SK-N-SH treated with all-trans-retinoic acid at 6 μM for 48 hours (cell line): Measurements from ENCODE around the gene POP4.

ENCODE experiments used
- ATAC-seq: fragments of 200-7000 bp; cut with Tn5 transposase; 3 replicates; pipeline ENCODE4 v1.9.1; 2020; ENCODE audit warnings: mild to moderate bottlenecking, moderate library complexity
- ARNTL ChIP-seq: fragments of 450-650 bp; formaldehyde crosslinking; IDR thresholded peaks from 2 replicates; pipeline ENCODE4 v1.5.0; 2020; ENCODE audit warnings: low read depth, mild to moderate bottlenecking, moderate library complexity, borderline replicate concordance
- BACH2 ChIP-seq: fragments of 250-450 bp; sonication (Bioruptor Pico); IDR thresholded peaks from 2 replicates; pipeline ENCODE4 v1.9.0; 2021; ENCODE audit warnings: mild to moderate bottlenecking, borderline replicate concordance
- CSDC2 ChIP-seq: fragments of 250-450 bp; sonication (Bioruptor Pico); IDR thresholded peaks from 2 replicates; pipeline ENCODE4 v1.5.0; 2020; ENCODE audit warnings: mild to moderate bottlenecking, moderate library complexity
- ESRRG ChIP-seq: fragments of 250-450 bp; sonication (Bioruptor Pico); IDR thresholded peaks from 2 replicates; pipeline ENCODE4 v1.6.1; 2021; ENCODE audit warnings: mild to moderate bottlenecking
- GLIS3 ChIP-seq: fragments of 250-450 bp; sonication (Bioruptor Pico); IDR thresholded peaks from 2 replicates; pipeline ENCODE4 v1.5.0; 2020; ENCODE audit warnings: mild to moderate bottlenecking, moderate library complexity
- ISL1 ChIP-seq: fragments of 250-450 bp; sonication (Bioruptor Pico); IDR thresholded peaks from 2 replicates; pipeline ENCODE4 v2.1.2; 2022; ENCODE audit warnings: mild to moderate bottlenecking, moderate library complexity
- OSR1 ChIP-seq: fragments of 250-450 bp; sonication (Bioruptor Pico); IDR thresholded peaks from 2 replicates; pipeline ENCODE4 v1.8.0; 2022; ENCODE audit warnings: moderate library complexity, mild to moderate bottlenecking, inconsistent platforms
- PPARA ChIP-seq: fragments of 250-450 bp; sonication (Bioruptor Pico); IDR thresholded peaks from 2 replicates; pipeline ENCODE4 v1.5.0; 2020; ENCODE audit warnings: mild to moderate bottlenecking, borderline replicate concordance
- RARB ChIP-seq: fragments of 250-450 bp; sonication (Bioruptor Pico); IDR thresholded peaks from 2 replicates; pipeline ENCODE4 v1.8.0; 2021; ENCODE audit warnings: mild to moderate bottlenecking, moderate library complexity
- SNAI2 ChIP-seq: fragments of 250-450 bp; sonication (Bioruptor Pico); IDR thresholded peaks from 2 replicates; pipeline ENCODE4 v1.5.0; 2020; ENCODE audit warnings: mild to moderate bottlenecking, moderate library complexity
- TCF4 ChIP-seq: fragments of 250-450 bp; sonication (Bioruptor Pico); IDR thresholded peaks from 2 replicates; pipeline ENCODE4 v1.8.0; 2021; ENCODE audit warnings: mild to moderate bottlenecking, moderate library complexity, borderline replicate concordance
- TOX ChIP-seq: fragments of 250-450 bp; sonication (Bioruptor Pico); IDR thresholded peaks from 2 replicates; pipeline ENCODE4 v1.8.0; 2021; ENCODE audit warnings: mild to moderate bottlenecking, moderate library complexity, borderline replicate concordance
- ZC3H10 ChIP-seq: fragments of 250-450 bp; sonication (Bioruptor Pico); IDR thresholded peaks from 2 replicates; pipeline ENCODE4 v1.5.1; 2021; ENCODE audit warnings: mild to moderate bottlenecking, moderate library complexity
- ZFP3 ChIP-seq: fragments of 250-450 bp; sonication (Bioruptor Pico); IDR thresholded peaks from 2 replicates; pipeline ENCODE4 v1.5.0; 2020; ENCODE audit warnings: mild to moderate bottlenecking, moderate library complexity
- ZFP30 ChIP-seq: fragments of 450-650 bp; formaldehyde crosslinking; IDR thresholded peaks from 2 replicates; pipeline ENCODE4 v1.5.0; 2022; ENCODE audit warnings: mild to moderate bottlenecking, moderate library complexity
- ZNF565 ChIP-seq: fragments of 450-650 bp; formaldehyde crosslinking; conservative IDR thresholded peaks from 2 replicates; pipeline ENCODE4 v1.5.0; 2020; ENCODE audit warnings: low read depth, mild to moderate bottlenecking, moderate library complexity
- ZNF70 ChIP-seq: fragments of 450-650 bp; formaldehyde crosslinking; IDR thresholded peaks from 2 replicates; pipeline ENCODE4 v1.5.0; 2020; ENCODE audit warnings: mild to moderate bottlenecking, moderate library complexity
- ZNF8 ChIP-seq: fragments of 450-650 bp; formaldehyde crosslinking; IDR thresholded peaks from 2 replicates; pipeline ENCODE4 v1.5.0; 2020; ENCODE audit warnings: mild to moderate bottlenecking, moderate library complexity
- TF ChIP-seq, protein P1 (sequence below): fragments of 250-450 bp; sonication (Bioruptor Pico); IDR thresholded peaks from 2 replicates; pipeline ENCODE4 v1.5.0; 2020; ENCODE audit warnings: mild to moderate bottlenecking, moderate library complexity
- TF ChIP-seq, protein P2 (sequence below): fragments of 250-450 bp; sonication (Bioruptor Pico); IDR thresholded peaks from 2 replicates; pipeline ENCODE4 v1.5.1; 2020; ENCODE audit warnings: low read depth, mild to moderate bottlenecking, moderate library complexity
- TF ChIP-seq, protein P3 (sequence below): fragments of 250-450 bp; sonication (Bioruptor Pico); IDR thresholded peaks from 2 replicates; pipeline ENCODE4 v1.8.0; 2020; ENCODE audit warnings: mild to moderate bottlenecking, moderate library complexity, borderline replicate concordance
- TF ChIP-seq, protein P4 (sequence below): fragments of 250-450 bp; sonication (Bioruptor Pico); IDR thresholded peaks from 2 replicates; pipeline ENCODE4 v1.5.1; 2021; ENCODE audit warnings: mild to moderate bottlenecking, moderate library complexity

Gene POP4

DNA sequence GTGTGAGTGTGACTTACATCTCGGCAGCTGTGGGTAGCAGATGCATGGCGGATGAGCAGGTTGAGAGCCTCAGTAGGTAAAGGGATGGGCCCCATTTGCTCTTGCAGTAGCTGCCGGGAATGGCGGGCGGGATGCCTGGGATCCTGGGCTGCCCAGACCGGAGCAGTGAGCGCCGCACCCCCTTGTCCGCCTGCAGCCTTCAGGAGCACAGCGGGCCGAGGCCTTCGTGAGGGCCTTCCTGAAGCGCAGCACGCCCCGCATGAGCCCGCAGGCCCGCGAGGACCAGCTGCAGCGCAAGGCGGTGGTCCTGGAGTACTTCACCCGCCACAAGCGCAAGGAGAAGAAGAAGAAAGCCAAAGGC is 4.1 kb downstream of the POP4 start:
- TF ChIP-seq, protein P1, sequence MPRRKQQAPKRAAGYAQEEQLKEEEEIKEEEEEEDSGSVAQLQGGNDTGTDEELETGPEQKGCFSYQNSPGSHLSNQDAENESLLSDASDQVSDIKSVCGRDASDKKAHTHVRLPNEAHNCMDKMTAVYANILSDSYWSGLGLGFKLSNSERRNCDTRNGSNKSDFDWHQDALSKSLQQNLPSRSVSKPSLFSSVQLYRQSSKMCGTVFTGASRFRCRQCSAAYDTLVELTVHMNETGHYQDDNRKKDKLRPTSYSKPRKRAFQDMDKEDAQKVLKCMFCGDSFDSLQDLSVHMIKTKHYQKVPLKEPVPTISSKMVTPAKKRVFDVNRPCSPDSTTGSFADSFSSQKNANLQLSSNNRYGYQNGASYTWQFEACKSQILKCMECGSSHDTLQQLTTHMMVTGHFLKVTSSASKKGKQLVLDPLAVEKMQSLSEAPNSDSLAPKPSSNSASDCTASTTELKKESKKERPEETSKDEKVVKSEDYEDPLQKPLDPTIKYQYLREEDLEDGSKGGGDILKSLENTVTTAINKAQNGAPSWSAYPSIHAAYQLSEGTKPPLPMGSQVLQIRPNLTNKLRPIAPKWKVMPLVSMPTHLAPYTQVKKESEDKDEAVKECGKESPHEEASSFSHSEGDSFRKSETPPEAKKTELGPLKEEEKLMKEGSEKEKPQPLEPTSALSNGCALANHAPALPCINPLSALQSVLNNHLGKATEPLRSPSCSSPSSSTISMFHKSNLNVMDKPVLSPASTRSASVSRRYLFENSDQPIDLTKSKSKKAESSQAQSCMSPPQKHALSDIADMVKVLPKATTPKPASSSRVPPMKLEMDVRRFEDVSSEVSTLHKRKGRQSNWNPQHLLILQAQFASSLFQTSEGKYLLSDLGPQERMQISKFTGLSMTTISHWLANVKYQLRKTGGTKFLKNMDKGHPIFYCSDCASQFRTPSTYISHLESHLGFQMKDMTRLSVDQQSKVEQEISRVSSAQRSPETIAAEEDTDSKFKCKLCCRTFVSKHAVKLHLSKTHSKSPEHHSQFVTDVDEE (CRISPR knock-in tag) = no peak
- TF ChIP-seq, protein P2, sequence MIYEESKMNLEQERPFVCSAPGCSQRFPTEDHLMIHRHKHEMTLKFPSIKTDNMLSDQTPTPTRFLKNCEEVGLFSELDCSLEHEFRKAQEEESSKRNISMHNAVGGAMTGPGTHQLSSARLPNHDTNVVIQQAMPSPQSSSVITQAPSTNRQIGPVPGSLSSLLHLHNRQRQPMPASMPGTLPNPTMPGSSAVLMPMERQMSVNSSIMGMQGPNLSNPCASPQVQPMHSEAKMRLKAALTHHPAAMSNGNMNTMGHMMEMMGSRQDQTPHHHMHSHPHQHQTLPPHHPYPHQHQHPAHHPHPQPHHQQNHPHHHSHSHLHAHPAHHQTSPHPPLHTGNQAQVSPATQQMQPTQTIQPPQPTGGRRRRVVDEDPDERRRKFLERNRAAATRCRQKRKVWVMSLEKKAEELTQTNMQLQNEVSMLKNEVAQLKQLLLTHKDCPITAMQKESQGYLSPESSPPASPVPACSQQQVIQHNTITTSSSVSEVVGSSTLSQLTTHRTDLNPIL (CRISPR knock-in tag) = no peak
- TF ChIP-seq ARNTL = no peak
- no peak for TF ChIP-seq ESRRG
- TF ChIP-seq ZFP30 (CRISPR knock-in tag) = no peak
- TF ChIP-seq ZNF70 (CRISPR knock-in tag) = no peak
- TF ChIP-seq ISL1 (CRISPR knock-in tag) = no peak
- TF ChIP-seq OSR1 = no peak
- TF ChIP-seq ZC3H10 (CRISPR knock-in tag) = no peak
- TF ChIP-seq TOX (CRISPR knock-in tag) = no peak
- no peak for TF ChIP-seq BACH2 (CRISPR knock-in tag)
- TF ChIP-seq RARB (CRISPR knock-in tag) = no peak
- TF ChIP-seq ZNF565 (CRISPR knock-in tag) = no peak
- no peak for TF ChIP-seq CSDC2 (CRISPR knock-in tag)
- no peak for TF ChIP-seq GLIS3
- TF ChIP-seq SNAI2 (CRISPR knock-in tag) = no peak
- TF ChIP-seq PPARA (CRISPR knock-in tag) = no peak
- no peak for TF ChIP-seq ZFP3 (CRISPR knock-in tag)
- ATAC-seq = no peak

DNA sequence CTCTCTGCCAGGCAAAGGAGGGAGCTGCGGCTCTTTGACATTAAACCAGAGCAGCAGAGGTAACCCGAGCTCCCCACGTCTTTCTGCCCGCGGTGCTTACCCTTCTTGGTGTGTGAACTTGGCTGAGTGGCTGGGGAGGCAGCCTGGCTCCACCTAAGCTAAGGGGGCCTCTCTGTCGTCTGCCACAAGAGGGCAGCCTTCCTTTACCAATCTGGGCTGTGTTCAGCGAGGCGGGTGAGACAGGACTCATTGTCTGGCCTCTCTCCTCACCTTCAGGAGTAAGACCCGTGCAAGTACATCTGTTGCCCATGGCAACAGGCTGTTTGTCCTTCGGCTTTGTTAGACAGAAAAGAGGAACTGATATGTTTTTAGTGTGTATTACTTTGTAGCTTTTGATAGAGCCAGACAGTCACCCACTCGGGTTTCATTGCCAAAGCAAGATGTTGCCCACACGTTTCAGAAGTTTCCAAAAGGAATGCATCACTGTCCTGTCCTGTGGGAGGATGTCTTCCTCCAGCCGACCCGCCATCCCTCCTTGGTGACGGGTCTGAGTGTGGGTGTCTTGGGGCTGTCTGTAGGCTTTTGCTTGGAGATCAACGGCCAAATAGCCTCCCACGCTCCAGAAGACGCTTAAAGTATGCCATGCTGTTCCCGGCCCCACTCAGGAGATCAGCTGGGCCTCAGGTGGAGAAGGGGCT is 4.6 kb downstream of the POP4 start:
- ATAC-seq = peak; percentile 90
- TF ChIP-seq ESRRG (no peak), ZNF565 (CRISPR knock-in tag) (no peak), ZFP3 (CRISPR knock-in tag) (no peak)
- TF ChIP-seq, protein P3, sequence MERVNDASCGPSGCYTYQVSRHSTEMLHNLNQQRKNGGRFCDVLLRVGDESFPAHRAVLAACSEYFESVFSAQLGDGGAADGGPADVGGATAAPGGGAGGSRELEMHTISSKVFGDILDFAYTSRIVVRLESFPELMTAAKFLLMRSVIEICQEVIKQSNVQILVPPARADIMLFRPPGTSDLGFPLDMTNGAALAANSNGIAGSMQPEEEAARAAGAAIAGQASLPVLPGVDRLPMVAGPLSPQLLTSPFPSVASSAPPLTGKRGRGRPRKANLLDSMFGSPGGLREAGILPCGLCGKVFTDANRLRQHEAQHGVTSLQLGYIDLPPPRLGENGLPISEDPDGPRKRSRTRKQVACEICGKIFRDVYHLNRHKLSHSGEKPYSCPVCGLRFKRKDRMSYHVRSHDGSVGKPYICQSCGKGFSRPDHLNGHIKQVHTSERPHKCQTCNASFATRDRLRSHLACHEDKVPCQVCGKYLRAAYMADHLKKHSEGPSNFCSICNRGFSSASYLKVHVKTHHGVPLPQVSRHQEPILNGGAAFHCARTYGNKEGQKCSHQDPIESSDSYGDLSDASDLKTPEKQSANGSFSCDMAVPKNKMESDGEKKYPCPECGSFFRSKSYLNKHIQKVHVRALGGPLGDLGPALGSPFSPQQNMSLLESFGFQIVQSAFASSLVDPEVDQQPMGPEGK (CRISPR knock-in tag) = no peak
- TF ChIP-seq, protein P4, sequence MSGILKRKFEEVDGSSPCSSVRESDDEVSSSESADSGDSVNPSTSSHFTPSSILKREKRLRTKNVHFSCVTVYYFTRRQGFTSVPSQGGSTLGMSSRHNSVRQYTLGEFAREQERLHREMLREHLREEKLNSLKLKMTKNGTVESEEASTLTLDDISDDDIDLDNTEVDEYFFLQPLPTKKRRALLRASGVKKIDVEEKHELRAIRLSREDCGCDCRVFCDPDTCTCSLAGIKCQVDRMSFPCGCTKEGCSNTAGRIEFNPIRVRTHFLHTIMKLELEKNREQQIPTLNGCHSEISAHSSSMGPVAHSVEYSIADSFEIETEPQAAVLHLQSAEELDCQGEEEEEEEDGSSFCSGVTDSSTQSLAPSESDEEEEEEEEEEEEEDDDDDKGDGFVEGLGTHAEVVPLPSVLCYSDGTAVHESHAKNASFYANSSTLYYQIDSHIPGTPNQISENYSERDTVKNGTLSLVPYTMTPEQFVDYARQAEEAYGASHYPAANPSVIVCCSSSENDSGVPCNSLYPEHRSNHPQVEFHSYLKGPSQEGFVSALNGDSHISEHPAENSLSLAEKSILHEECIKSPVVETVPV (CRISPR knock-in tag) = no peak

DNA sequence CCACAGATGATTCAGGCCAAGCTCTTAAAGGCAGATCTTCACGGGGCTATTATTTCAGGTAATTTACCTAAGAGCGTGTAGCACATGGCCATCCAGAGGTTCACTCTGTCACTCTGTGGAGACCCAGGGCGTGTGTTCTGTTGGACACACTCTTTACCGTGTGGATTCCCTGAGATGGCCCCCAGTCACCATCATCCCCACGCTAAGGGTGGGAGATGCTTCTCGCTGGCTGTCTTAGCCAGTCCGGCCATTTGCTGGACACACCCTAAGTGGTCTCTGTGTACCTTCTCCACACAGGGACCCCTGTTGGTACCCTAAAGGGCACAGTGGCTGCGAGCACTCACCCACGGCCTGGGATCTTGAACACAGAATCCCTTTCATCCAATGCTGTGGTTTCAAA is 6.0 kb downstream of the POP4 start:
- no peak for TF ChIP-seq RARB (CRISPR knock-in tag)
- no peak for TF ChIP-seq GLIS3
- ATAC-seq = no peak

DNA sequence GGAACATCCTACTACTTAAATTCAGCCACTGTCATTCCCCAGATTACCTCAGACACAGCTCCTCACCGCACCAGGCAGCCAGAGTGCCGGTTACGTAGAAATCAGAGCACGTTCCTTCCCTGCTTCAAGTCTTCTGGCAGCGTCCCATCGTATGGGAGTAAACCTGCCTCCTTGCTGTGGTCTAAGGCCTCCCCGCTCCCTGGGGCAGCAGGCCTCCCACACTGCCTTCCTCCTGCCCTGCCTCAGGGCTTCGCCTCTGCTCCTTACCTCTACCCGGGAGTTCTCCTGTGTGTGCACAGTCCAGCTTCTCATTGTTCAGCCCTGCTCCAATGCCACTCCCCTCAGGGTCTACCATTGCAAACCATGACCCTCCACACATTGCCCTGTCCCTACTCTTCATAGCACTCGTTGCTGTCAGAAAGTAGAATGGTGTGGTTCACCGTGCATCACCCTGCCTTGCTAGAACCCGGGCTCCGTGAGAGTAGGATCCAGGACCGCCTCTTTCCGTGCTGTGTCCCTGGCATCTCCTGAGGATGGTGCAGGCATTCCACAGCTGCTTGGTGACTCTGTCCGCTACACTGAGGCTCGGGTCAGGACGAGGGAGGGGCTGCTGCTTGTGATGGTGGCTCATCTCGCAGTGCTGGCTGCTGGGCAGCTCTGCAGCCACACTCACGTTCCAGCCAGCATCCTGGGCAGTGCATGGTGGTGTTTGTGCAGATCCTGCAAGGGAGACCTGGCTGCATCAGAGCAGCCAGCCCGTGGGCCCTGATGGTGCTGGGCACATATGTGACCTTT is 6.9 kb downstream of the POP4 start:
- ATAC-seq = no peak
- TF ChIP-seq ZC3H10 (CRISPR knock-in tag) (no peak), ZNF8 (CRISPR knock-in tag) (no peak), ISL1 (CRISPR knock-in tag) (no peak), PPARA (CRISPR knock-in tag) (no peak), CSDC2 (CRISPR knock-in tag) (no peak), TCF4 (CRISPR knock-in tag) (no peak), ZFP30 (CRISPR knock-in tag) (no peak), ZNF565 (CRISPR knock-in tag) (no peak), RARB (CRISPR knock-in tag) (no peak), ZFP3 (CRISPR knock-in tag) (no peak), ARNTL (no peak), OSR1 (no peak)
- TF ChIP-seq, protein P3 (CRISPR knock-in tag) = no peak
- TF ChIP-seq, protein P2 (CRISPR knock-in tag) = no peak
- TF ChIP-seq, protein P4 (CRISPR knock-in tag) = no peak
